ENCODE results near the gene SCN4A.
"Not testable (repeated sequence)": the region's sequence is repeated elsewhere in the genome, so short reads cannot be mapped to it uniquely, and the experiment has no call there.

Gene SCN4A

GRCh38 chr17:63972796-63973195 lies at the start of gene SCN4A:
SCN4A (minus strand) TSS chr17:63972918; CDS start chr17:63972841, 77 bp downstream.
- Histone ChIP-seq H3K9me3 (ENCODE audit: control insufficient read depth, low read length) (no peaks in the 10 kb centered on the region), H3K27me3 (ENCODE audit: control insufficient read depth, insufficient read depth, low read length) (peaks cover 23% of the 10 kb centered on the region), H3K4me1 (ENCODE audit: control insufficient read depth, insufficient read depth, low read length) (peaks cover 9% of the 10 kb centered on the region), H3K36me3 (ENCODE audit: control insufficient read depth, insufficient read depth, low read length) (no peaks in the 10 kb centered on the region), H3K4me3 (ENCODE audit: low read length) (no peak within 1 kb of the TSS), H3K9ac (ENCODE audit: low read length) (no peak within 1 kb of the TSS)

DNA sequence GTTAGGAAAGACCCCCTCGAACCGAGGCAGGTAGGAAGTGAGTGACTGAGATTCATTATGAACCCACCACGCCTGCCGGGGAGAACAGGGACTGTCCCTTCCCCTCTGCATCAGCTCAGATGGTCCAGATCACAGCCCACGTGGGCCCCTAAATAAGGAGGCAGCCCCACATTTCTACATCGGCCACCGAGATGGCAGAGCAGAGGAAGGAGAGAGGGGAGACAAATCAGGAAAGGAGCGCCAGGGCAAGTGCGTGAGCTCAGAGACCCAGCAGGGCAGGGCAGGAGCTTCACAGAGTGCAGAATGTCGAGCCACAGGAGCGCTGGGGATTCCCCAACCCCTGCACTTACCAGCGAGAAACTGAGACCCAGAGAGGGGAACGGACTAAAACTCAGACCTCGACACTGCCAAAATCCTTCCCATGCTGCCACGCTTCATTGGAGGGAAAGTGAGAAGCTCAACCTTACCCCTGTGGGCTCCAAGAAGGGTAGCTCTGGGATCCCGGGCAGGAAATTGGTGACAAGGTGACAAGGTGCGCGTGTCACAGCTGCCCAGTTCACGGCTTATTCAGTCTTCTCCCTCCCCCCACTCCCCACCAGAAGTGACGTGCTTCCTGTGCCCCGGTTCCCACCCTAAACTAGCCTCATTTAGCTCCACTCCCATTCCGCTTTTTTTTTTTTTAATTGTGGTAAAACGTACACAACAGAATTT lies 47.5 kb upstream of the SCN4A start, which contains the start of gene ICAM2:
TSS of gene ICAM2 (minus strand) at position 578 of the 711 bp plus-strand sequence. CDS start 13,942 bp downstream, outside the sequence.
- Histone ChIP-seq H3K27me3 (ENCODE audit: control insufficient read depth, insufficient read depth, low read length) (no peaks in the 10 kb centered on the region), H3K9me3 (ENCODE audit: control insufficient read depth, low read length) (no peaks in the 10 kb centered on the region), H3K4me1 (ENCODE audit: control insufficient read depth, insufficient read depth, low read length) (peaks cover 42% of the 10 kb centered on the region), H3K9ac (ENCODE audit: low read length) (peak within 1 kb of the TSS; percentile 68), H3K36me3 (ENCODE audit: control insufficient read depth, insufficient read depth, low read length) (no peaks in the 10 kb centered on the region), H3K4me3 (ENCODE audit: low read length) (peak within 1 kb of the TSS; percentile 23)

GRCh38 chr17:64019551-64019961 lies 46.8 kb upstream of the SCN4A start:
- not testable (repeated sequence) for H3K9me3 ChIP-seq (ENCODE audit: control insufficient read depth, low read length); H3K4me3 ChIP-seq (ENCODE audit: low read length); H3K27me3 ChIP-seq (ENCODE audit: control insufficient read depth, insufficient read depth, low read length); H3K36me3 ChIP-seq (ENCODE audit: control insufficient read depth, insufficient read depth, low read length)
- H3K4me1 ChIP-seq (ENCODE audit: control insufficient read depth, insufficient read depth, low read length), result peaks cover 36% of the 10 kb centered on the region
- peak overlapping the region; percentile 68 for H3K9ac ChIP-seq (ENCODE audit: low read length)

DNA sequence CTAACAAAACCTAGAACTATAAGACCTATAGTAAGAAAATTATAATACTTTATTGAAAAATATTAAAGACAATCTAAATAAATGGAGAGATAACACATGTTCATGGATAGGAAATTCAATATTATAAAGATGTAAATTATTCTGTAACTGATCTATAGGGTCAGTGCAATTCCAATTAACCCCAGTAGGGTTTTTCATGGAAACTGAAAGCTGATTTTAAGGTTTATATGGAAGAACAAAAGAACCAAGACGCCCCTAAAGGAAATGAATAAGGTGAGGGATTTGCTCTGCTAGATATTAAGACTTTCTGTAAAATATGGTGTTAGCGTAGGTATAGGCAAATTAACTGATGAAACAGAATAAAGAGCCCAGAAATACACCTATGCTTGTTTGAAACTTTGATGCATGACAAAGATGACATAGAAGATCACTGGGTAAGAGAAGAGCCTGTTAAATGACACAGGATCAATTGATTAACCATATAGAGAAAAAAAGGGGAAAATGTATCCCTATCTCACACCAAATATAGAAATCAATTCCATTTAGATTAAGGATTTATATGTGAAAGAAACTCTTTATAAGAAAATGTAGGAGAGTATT lies 44.8 kb upstream of the SCN4A start:
- Histone ChIP-seq H3K36me3 (ENCODE audit: control insufficient read depth, insufficient read depth, low read length) (no peaks in the 10 kb centered on the region), H3K9ac (ENCODE audit: low read length) (no peak overlapping the region), H3K4me3 (ENCODE audit: low read length) (no peak overlapping the region), H3K9me3 (ENCODE audit: control insufficient read depth, low read length) (no peaks in the 10 kb centered on the region), H3K27me3 (ENCODE audit: control insufficient read depth, insufficient read depth, low read length) (no peaks in the 10 kb centered on the region), H3K4me1 (ENCODE audit: control insufficient read depth, insufficient read depth, low read length) (peaks cover 16% of the 10 kb centered on the region)

DNA sequence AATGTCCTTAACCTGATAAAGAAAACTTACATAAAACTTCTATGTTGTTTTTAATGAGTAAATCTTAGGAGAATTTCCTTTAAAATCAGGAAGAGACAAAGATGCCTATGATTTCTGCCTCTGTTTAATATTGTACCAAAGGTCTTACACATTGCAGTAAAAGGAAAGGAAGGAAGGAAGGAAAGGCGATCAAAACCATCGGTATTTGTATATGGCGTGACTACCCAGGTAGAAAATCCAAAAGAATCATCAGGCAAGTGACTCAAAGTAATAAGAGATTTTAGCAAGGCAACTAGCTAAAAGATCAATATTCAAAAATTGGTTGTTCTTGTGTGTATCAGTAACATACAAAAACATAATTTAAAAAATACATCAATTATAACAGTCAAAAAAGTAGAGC lies 44.3 kb upstream of the SCN4A start:
- H3K36me3 ChIP-seq (ENCODE audit: control insufficient read depth, insufficient read depth, low read length), result no peaks in the 10 kb centered on the region
- no peaks in the 10 kb centered on the region for H3K9me3 ChIP-seq (ENCODE audit: control insufficient read depth, low read length)
- H3K9ac ChIP-seq (ENCODE audit: low read length), result no peak overlapping the region
- H3K4me1 ChIP-seq (ENCODE audit: control insufficient read depth, insufficient read depth, low read length), result peaks cover 14% of the 10 kb centered on the region
- H3K4me3 ChIP-seq (ENCODE audit: low read length), result no peak overlapping the region
- H3K27me3 ChIP-seq (ENCODE audit: control insufficient read depth, insufficient read depth, low read length), result no peaks in the 10 kb centered on the region

GRCh38 chr17:64016231-64016784 lies 43.6 kb upstream of the SCN4A start:
- H3K27me3 ChIP-seq (ENCODE audit: control insufficient read depth, insufficient read depth, low read length), result no peaks in the 10 kb centered on the region
- peaks cover 14% of the 10 kb centered on the region for H3K4me1 ChIP-seq (ENCODE audit: control insufficient read depth, insufficient read depth, low read length)
- no peak overlapping the region for H3K9ac ChIP-seq (ENCODE audit: low read length)
- H3K9me3 ChIP-seq (ENCODE audit: control insufficient read depth, low read length), result no peaks in the 10 kb centered on the region
- H3K36me3 ChIP-seq (ENCODE audit: control insufficient read depth, insufficient read depth, low read length), result no peaks in the 10 kb centered on the region
- H3K4me3 ChIP-seq (ENCODE audit: low read length), result no peak overlapping the region

DNA sequence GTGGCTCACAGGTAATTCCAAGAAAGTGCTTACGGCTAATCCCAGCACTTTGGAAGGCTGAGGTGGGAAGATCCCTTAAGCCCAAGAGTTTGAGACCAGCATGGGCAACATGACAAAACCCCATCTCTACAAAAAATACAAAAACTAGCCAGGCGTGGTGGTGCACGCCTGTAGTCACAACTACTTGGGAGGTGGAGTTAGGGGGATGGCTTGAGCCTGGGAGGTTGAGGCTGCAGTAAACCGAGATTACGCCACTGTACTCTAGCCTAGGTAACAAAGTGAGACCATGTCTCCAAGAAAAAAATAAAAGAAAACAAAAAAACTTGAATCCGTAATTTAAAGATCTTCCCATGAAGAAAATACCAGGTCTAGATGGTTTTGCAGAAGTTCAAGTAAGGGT lies 42.7 kb upstream of the SCN4A start:
- no peak overlapping the region for H3K4me3 ChIP-seq (ENCODE audit: low read length)
- peaks cover 8% of the 10 kb centered on the region for H3K4me1 ChIP-seq (ENCODE audit: control insufficient read depth, insufficient read depth, low read length)

DNA sequence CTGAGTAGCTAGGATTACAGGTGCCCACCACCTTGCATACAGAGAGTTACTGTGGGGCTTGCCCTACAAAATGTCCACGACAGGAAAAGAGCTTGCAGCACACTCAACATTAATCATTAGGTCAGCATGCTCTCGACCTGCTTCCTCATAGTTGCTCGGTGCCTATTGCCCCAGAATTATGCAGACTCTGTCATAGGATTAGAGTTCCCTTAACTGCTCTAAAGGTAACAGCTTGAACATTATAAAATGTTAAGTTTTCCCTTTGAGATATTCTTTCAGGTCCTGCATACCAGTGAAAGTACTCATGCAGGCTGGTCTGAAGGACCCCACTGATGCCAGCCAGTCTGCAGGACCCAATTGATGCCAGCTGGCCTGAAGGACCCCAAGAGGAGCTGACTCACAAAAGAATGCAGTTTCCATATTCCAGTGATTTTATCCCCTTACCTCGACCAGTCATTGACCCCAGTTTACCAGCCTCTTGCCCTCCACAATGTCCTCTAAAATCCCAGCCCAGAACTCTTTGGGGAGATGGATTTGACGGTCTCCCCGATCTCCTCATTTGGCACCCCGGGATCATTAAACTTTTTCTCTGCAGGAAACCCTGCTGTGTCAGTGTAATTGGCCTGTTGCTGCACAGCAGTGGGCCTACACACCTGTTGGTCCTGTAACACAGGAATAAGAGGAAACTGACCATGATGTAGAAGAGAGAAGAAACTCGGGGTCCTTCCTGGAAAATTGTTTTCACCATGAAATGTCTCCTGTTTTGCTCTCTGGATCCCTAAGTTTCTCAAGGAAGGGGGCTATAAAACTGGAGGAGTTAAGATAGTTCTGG lies 37.1 kb upstream of the SCN4A start:
- H3K9me3 ChIP-seq (ENCODE audit: control insufficient read depth, low read length), result no peaks in the 10 kb centered on the region

More for the DNA sequence above, 42.7 kb upstream of the SCN4A start:
- Histone ChIP-seq H3K27me3 (ENCODE audit: control insufficient read depth, insufficient read depth, low read length) (no peaks in the 10 kb centered on the region), H3K9ac (ENCODE audit: low read length) (no peak overlapping the region), H3K36me3 (ENCODE audit: control insufficient read depth, insufficient read depth, low read length) (no peaks in the 10 kb centered on the region), H3K9me3 (ENCODE audit: control insufficient read depth, low read length) (no peaks in the 10 kb centered on the region)

DNA sequence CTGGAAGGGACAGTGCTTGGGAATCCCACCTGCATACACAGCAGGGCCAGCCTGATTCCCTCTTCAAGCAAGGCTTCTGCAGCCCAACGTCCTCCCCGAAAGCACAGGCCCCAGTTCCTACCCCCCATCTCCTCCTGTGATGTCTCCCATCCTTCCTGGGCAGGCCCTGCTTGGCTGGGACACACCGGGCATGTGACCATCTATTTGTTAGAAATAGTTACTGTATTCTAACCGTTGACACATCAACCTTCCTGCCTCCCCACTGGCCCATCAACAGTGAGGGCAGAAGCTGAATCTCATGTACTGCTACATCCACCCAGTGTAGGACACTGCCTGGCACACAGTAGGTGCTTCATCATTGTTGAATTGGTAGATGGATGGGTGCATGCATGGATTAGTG lies 36.1 kb upstream of the SCN4A start:
- no peaks in the 10 kb centered on the region for H3K9me3 ChIP-seq (ENCODE audit: control insufficient read depth, low read length)

More for the DNA sequence above, 37.1 kb upstream of the SCN4A start:
- no peaks in the 10 kb centered on the region for H3K36me3 ChIP-seq (ENCODE audit: control insufficient read depth, insufficient read depth, low read length)
- peaks cover 54% of the 10 kb centered on the region for H3K4me1 ChIP-seq (ENCODE audit: control insufficient read depth, insufficient read depth, low read length)
- no peak overlapping the region for H3K9ac ChIP-seq (ENCODE audit: low read length)
- no peaks in the 10 kb centered on the region for H3K27me3 ChIP-seq (ENCODE audit: control insufficient read depth, insufficient read depth, low read length)
- no peak overlapping the region for H3K4me3 ChIP-seq (ENCODE audit: low read length)

DNA sequence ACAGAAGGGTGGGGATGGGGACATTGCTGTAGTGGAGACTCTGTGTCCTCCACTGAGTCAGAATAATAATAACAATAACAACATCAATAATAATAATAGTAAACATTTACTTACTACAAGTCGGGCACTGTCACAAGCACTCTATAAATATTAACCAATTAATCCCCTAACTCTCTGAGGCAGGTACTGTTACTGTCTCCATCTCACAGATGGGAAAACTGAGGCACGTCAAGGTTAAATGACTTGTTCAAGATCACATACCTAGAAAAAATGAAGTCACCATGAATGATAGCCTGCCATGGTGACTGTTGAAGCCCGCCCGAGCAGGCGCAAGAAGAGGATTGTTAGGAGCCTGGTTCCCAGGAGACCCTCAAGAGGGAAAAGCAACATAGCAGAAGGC lies 35.6 kb upstream of the SCN4A start:
- Histone ChIP-seq H3K4me3 (ENCODE audit: low read length) (no peak overlapping the region), H3K4me1 (ENCODE audit: control insufficient read depth, insufficient read depth, low read length) (peaks cover 58% of the 10 kb centered on the region), H3K9ac (ENCODE audit: low read length) (no peak overlapping the region), H3K36me3 (ENCODE audit: control insufficient read depth, insufficient read depth, low read length) (no peaks in the 10 kb centered on the region), H3K9me3 (ENCODE audit: control insufficient read depth, low read length) (no peaks in the 10 kb centered on the region), H3K27me3 (ENCODE audit: control insufficient read depth, insufficient read depth, low read length) (peaks cover 3% of the 10 kb centered on the region)

More for the DNA sequence above, 36.1 kb upstream of the SCN4A start:
- Histone ChIP-seq H3K36me3 (ENCODE audit: control insufficient read depth, insufficient read depth, low read length) (no peaks in the 10 kb centered on the region), H3K9ac (ENCODE audit: low read length) (peak overlapping the region; percentile 7), H3K4me1 (ENCODE audit: control insufficient read depth, insufficient read depth, low read length) (peaks cover 58% of the 10 kb centered on the region), H3K4me3 (ENCODE audit: low read length) (no peak overlapping the region), H3K27me3 (ENCODE audit: control insufficient read depth, insufficient read depth, low read length) (peaks cover 3% of the 10 kb centered on the region)

- H3K9me3 ChIP-seq (ENCODE audit: control insufficient read depth, low read length), result no peaks in the 10 kb centered on the region
- no peaks in the 10 kb centered on the region for H3K36me3 ChIP-seq (ENCODE audit: control insufficient read depth, insufficient read depth, low read length)
- no peak overlapping the region for H3K4me3 ChIP-seq (ENCODE audit: low read length)
- peaks cover 58% of the 10 kb centered on the region for H3K4me1 ChIP-seq (ENCODE audit: control insufficient read depth, insufficient read depth, low read length)
- H3K9ac ChIP-seq (ENCODE audit: low read length), result no peak overlapping the region
- peaks cover 3% of the 10 kb centered on the region for H3K27me3 ChIP-seq (ENCODE audit: control insufficient read depth, insufficient read depth, low read length)
Measured at GRCh38 chr17:64007838-64008282, 35.1 kb upstream of the SCN4A start.

Data from mucosa of stomach (tissue), 1 donor.